Measurements from ENCODE around the gene ATP4A.

ATP4A gene

DNA sequence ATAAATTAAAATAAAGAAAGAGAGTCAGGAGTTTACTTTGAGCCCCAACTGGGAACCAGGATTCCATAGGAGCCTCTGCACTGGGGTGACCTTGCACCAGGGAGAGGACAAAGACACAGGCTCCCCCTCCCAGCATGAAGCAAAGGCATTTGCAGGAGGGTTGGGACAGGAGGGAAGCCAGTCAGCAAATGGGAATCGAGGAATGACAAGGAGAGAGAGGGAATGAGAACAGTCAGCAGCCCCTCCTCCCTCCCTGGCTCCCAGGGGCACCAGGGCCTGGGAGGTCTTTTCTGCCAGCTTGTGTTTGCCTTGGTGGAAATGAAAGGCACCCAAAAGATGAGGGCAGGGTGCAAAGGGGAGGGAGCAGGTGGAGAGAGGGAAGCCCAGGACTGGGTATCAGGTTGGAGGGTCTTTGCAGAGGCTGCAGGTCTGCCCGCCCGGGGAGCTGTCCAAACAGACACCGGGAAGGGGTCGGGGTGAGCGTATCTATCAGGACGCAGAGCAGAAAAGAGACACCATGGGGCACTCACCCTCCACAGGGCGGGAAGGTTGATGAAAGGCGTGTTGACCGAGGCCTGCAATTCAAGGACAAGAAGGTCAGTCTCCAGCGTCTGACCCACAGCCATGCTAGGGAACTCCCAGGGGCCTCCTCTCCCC, 39.1 kb downstream of the ATP4A start:
- DNase-seq (ENCODE audit: low read depth in 3 of 3): no peak

DNA sequence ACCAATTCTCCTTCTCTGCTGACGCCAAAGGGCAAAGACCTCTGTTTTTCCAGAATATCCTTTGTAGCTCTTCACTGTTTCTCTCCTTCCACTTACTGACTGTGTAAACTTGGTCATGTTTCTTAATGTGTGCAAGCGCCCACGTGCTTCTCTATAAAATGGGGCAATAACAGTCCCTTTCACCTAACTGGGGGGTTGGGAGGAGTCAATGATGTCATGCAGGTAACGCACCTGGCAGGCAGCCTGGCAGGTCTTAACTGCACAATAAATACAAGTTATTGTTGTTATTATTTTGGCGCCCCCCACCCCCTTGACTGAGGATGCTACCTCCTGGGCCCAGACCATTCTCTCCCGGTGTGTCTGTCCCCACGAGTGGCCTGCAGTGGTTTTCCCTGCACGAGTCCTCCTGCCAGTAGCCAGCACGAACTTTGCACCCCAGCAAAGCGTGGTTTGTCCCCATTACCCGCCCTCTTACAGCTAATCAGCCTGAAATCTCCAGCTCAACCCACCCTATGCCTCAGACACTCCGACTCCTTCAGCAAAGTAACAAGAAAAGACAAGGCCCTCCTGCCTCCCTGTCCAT, 40.6 kb downstream of the ATP4A start:
- no peak for DNase-seq (ENCODE audit: low read depth in 3 of 3)

DNA sequence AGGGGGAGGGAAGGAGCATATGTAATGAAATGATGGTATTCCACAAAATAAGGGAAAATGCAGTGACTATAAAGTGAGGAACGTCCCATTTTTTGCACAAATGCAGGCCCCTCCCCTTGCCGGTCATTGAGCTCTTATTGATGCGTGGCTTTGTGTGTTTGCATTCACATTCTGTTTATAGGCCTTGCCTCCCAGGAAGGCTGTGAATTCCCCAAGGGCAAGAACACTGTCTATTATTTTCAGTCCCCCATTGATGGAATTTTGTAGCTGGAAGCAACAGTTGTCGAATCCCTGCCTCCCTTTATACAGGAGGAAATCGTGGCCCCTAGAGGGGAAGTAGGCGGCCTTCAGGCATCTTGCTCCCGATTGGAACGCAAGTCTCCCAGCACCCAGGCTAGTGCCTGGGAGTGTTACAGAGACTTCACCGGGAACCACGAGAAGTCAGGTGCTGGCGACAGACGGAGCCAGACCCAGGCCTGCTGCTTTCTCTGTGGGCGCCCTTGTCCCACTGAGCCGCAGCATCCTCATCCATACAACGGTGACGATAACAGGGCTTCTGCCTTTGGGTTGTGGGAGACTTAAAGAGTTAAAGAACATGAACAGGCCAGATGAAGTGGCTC, 42.2 kb downstream of the ATP4A start:
- no peak for DNase-seq (ENCODE audit: low read depth in 3 of 3)

DNA sequence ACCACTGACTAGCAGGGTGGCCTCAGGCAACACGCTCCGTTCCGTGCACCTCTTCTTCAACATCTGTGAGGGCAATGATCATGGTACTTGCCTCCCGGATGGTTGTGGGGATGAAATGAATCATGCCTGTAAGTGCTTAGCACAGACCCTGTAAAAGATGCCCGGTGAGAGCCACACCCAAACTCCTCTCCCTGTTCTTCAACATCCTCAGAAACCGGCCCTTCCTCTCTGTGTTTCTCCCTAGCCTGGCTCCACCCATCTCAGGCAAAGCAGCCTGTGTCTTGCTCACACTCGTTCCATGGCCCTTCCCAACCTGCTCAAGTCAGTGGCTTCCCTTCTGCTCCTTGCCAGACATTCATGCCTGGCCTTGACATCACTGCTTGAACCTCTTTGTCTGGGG, 44.2 kb downstream of the ATP4A start:
- no peak for DNase-seq (ENCODE audit: low read depth in 3 of 3)

DNA sequence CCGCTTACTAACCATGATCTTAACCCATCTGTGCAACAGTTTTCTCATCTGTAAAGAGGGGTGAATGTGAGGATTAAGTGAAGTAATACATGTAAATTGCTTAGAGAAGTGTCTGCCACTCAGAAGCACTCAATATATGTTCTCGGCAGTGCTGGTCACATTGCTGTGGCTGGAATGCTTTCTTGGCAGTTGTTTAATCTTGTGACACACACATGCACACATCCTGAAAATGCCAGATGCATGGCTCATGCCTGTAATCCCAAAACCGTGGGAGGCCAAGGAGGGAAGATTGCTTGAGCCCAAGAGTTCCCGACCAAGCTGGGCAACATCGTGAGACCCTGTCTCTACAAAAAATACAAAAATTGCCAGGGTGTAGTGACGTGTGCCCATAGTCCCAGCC, 45.1 kb downstream of the ATP4A start:
- no peak for DNase-seq (ENCODE audit: low read depth in 3 of 3)

DNA sequence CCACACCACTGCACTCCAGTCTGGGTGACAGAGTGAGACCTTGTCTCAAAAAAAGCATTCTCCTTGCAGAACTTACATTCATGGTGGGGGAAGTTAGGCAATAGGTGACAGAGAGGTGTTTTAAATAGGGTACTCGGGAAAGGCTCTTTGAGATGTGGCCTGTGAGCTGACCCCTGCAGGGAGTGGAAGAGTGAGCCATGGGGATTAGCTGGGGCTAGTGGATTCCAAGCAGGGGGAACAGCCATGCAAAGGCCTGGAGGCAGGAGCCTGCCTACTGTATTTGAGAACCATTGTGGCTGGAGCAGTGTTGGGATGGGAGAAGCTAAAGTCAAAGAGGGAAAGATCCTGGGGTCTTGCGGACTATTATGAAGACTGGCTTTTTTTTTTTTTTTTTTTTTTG, 46.1 kb downstream of the ATP4A start:
- DNase-seq (ENCODE audit: low read depth in 3 of 3): no peak

DNA sequence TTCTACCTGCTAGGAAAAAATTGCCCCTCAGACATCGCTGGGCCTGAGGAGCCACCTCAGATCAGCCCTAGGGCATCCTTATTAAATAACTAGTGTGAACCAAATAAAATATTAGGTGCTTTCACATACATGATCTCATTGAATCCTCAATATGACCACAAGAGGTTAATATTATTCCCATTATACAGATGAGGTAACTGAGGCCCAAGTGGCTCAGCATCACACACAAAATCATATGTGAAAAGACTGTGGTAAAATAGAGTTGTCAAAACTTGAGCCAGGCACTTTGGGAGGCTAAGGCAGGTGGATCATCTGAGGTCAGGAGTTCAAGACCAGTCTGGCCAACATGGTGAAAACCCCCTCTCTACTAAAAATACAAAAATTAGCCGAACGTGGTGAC, 47.1 kb downstream of the ATP4A start:
- DNase-seq (ENCODE audit: low read depth in 3 of 3): no peak

DNA sequence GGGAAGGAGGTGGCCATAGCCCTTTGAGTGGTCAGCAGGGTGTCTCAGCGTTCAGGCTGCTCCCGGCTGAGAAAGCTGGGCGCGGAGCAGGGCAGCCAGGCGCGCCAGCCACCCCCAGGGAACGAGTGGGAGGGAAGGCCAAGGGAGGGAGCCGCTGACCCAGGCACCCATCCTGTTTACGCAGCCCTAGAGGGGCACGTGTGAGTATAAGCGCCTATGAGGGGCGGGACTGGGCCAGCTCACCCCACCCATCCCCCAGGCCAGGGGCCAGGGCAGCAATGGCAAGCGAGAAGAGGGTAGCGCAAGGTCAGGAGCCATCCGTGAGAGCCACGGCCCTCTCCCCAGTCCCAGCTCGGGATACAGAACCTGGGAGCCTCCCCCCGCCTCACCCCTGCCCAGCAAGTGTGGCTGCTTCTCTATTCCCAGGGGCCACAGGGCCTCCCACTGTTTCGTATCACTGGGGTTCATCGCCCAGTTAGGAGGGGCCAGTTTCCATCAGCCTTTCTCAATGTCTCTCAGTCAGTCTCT, 49.1 kb downstream of the ATP4A start:
- no peak for DNase-seq (ENCODE audit: low read depth in 3 of 3)

DNA sequence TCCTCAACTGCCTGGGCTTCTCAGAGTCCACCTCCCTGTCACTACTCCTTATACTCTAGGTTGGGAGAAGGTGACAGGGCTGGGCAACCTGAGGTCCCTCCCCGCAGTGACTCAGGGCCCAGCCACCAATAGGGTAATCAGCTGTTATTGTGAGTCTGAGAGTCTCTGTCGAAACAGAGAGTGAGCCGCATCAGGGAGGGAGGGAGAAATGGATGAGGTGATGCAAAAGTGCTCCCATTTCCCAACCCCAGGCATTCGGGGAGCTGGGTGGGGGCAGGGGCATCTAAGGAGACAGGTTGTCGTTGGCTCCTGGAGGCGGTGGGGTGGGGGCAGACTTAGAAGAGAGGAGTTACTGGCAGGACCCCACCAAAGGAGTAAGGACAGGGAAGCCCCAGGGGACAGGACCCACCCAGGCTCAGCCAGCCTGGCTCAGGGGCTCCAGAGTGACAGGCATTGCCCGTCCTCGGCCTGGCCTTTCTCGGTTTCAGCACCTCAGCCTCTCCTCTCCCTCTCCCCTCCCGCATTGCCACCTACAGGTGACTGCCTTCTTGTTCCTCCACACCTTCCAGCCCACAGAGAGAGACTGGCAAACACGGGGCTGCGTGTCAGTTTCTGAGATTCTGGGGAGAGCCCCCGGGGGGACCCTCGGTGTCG, 49.7 kb downstream of the ATP4A start, which contains the start of gene DMKN:
Gene DMKN, minus strand, starts transcription at position 22 of the 654 bp plus-strand sequence. CDS start 174 bp downstream, outside the sequence.
- no peak for DNase-seq (ENCODE audit: low read depth in 3 of 3)

DNA sequence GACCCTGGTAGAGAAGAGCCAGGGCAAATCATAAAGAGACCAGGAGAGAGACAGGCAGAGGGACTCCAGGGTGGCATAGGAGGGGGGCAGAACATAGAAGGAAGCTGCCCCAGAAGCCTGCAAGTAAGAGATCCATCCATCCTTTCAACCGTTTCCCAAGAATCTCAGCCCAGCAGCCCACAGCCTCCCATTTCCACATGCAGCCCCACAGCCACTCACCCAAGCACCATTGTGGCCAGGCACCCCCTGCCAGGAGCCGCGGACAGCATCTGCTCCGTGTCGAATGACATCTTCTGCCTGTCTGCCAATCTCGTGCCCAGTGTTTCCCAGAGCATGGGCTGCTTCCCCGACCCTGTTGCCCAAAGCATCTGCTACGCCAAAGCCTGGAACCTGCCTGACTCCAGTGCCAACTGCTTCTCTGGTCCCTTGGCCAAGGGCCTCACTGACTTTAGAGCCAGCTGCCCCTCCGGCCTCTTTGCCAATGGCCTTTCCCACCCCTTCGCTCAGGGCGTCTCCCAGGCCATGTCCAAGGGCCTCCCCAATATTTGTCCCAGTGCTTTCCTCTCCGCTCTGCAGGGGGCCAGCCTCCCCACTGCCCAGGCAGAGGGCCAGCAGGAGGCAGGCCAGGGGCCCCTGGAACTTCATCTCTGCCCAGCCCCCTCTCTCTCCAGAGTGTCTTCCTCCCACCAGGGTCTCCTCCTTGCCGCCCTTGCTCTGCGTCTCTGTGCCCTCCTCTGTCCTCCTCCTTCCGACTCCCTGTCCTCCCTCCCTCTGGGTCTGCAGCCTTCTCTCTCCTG, 50.4 kb downstream of the ATP4A start:
- DNase-seq (ENCODE audit: low read depth in 3 of 3): no peak

DNA sequence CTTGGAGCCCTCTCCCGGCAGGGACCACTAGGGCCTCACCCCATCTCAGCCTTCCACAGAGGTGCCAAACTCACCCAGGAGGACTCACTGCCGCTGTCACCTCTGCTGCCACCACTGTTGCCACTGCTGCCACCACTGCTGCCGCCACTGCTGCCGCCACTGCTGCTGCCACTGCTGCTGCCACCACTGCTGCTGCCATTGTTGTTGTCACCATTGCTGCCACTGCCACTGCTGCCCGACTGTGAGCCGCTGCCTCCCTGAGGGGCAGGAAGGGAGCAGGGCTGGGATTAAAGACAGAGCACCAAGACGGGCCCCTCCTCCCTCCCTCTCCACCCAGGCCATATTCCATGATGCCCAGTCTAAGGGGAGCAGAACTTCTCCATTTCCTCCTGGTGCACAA, 52.1 kb downstream of the ATP4A start:
- DNase-seq (ENCODE audit: low read depth in 3 of 3): no peak

DNA sequence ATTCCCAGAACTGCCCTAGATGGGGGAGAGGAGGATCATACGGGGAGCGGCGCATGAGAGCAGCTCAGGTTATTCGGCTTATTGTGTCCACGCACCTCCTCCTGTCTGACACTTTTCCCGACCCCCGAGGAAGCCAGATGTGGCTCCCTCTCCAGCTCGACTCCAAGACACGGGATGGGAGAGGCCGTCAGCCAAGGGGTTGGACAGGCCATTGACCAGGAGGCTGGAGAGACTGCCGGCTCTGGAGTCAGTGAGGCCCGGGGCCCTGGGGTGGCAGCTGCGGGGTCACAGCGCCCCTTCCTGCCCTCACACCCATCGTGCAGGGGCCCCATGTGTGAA, 52.9 kb downstream of the ATP4A start:
- DNase-seq (ENCODE audit: low read depth in 3 of 3): no peak

DNA sequence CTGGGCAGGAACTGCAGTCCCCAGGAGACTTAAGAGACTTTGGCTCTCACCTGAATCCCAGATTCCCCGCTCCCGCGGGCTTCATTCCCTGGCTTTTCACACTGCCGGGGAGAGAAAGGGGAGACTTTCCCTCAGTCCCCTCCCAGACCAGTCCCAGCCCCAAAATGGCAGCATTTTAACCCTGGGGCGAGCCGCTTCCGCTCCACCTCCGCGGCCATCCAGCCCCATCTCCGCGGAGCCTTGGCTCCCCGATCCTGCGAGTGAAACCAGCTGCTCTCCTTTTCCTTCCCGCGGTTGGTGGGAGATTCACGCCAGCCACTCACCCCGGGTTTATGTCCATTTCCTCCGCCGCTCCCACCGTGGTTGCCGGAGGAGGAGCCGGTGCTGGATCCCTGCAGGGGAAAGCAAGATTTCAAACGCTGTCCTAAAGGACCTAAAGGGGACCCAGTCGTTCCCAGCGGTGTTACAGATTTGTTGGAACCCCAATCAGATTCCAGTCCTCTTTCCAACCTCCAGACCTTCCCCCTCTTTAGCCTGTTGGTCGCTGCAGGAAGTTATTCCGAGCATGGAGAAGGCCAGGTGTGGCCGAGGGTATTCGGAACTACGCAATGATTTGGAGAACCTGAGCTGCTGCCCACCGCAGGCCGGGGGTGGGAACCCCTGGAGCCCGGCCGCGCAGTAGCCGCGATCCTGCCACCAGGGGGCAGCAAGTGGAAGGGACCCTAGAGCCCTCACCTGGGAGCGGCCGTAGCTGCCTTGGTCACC, 53.4 kb downstream of the ATP4A start:
- peak; percentile 45 to 72 (median 63) for DNase-seq (ENCODE audit: low read depth in 3 of 3)

DNA sequence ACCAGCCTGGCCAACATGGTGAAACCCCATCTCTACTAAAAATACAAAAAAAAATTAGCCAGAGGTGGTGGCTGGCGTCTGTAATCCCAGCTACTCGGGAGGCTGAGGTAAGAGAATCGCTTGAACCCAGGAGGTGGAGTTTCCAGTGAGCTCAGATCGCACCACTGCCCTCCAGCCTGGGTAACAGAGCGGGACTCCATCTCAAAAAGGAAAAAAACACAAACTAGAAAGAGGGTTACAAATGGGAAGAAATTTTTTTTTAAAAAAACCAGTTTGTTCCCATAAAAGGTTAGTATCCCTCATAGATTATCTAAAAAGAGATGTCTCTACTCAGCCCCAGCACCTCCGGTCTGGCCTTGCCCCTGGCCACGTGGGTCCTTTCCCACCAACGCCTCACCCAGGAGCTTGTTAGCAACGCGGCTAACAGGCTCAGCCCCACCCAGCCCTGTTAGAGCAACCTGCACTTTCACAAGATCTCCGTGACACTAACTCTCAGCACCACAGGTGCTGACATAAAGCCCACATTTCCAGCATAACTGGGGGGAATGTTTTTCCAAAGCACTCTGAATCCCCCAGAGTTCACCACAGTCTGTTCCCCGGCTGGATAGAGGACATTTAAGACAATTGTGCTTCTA, 54.3 kb downstream of the ATP4A start:
- no peak for DNase-seq (ENCODE audit: low read depth in 3 of 3)

DNA sequence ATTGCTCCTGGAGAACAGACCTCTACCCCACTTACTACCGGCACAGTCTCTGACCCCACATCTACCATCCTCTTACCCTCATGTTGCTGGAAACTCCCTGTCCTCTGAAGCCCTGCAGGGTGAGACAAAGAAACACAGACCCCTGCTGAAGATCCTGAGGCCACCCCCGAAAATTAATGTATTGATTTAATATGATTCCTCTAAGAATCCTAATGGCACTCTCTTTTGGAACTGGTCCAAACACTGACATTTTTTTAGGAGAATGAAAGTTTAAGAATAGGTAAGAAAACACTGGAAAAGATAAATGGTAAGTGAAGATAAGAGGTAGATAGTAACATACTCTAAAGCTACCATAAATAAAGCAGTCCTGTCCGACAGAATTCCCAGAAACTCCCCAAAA, 55.3 kb downstream of the ATP4A start:
- DNase-seq (ENCODE audit: low read depth in 3 of 3): no peak

DNA sequence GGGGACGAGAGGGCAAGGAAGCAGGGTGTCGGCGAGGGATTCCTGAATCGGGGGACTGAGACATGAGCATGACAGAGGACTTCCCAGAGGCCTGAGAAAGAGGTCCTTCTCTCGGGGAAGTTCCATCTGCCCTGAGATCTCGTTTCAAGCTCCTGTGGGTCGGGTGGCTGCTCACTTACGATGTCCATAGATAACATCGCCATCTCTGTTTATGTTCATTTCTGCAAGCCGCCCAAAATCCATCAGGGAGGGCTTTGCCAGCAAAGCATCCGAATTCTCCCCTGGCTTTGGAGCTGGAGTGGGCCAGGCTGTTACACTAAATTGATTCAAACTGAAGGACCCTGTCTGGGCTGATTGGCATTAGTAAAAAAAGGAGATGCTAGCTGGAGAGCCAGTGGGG, 55.9 kb downstream of the ATP4A start:
- DNase-seq (ENCODE audit: low read depth in 3 of 3): no peak

DNA sequence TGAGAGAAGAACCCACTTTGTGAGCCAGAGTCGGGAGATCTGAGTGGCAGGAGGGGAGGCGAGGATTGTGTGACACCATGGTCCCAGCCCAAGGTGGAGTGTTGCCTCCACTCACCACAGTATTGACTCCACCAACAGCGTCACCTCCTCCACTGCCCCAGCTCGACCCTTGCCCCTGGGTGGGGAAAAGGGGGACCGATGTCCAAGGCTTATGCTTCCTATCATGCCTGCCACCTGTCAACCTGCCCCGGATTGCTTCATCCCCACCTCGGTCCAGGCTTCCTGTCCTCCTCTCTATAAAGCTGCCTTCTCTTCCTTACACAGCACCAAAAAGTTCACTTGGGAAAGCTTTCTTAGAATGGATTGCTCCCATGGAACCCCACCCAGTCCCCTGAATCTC, 57.4 kb downstream of the ATP4A start:
- no peak for DNase-seq (ENCODE audit: low read depth in 3 of 3)

DNA sequence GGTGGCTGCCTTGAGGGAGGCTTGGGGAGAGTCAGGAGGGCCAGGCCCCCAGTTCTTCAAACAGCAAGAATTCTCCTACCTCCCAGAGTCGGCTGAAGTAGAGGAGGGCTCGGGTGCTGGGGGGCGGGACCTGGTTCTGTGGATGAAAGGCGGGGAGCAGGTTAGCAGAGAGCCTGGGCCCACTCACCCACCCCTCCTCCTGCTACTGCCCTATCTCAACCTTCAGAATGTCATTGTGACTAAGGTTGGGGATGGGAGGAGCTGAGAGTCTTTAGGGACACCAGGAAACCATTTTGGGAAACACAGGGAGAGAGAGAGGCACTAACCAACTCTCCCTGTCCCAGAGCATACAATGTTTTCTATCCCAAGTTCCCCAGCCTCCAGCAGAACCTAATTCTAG, 60.7 kb downstream of the ATP4A start:
- DNase-seq (ENCODE audit: low read depth in 3 of 3): no peak

DNA sequence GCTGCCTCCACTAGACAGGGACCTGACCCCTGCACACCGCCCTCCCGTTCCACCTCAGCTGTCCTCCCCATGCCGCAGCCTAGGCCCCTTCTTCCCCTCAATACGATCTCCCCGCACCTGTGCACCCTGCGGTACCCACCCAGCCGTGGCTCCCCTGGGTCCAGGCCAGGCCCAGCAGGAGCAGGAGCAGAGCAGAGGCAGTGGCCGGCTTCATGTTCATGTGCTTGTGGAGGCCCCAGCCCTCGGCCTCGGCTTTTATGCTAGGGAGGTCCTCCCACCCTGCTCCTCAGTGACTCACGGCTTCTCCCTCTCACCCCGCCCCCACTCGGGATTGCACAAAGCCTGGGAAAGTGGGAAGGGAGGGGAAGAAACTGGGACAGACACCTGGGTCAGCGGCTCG, 61.8 kb downstream of the ATP4A start:
- no peak for DNase-seq (ENCODE audit: low read depth in 3 of 3)

DNA sequence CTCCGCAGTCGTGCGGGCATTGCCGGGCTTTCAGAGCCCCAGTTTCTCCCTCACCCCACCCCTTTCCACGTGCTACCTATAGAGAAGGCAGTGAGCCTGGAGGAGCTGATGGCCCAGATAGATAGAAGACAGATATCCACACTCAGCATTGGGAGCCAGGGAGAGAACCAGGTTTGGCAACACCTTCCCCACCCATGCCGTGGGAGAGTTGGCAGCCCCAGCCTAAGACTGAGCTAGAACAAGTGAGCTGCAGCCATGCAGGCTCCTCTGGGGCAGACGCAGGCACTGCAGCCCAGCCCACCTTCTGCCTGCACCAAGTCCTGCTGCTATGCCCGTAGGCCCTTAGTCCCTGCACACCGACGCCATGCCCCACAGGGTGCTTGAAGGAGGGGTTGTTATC, 62.8 kb downstream of the ATP4A start:
- no peak for DNase-seq (ENCODE audit: low read depth in 3 of 3)
